SIG-M5 treated with dmso at 0.1 percent for 504 hours (cell line): ENCODE results near the gene BCL11B.

Experiments used
- DNase-seq: peaks from one replicate; lab custom pipeline; 2025; ENCODE audit not compliant: unreplicated experiment; lab: John Stamatoyannopoulos, UW

BCL11B gene

GRCh38 chr14:99123208-99123870 is 148.7 kb downstream of the BCL11B start:
- no peak for DNase-seq

- no peak for DNase-seq
These were observed 149.4 kb downstream of the BCL11B start for GRCh38 chr14:99122521-99123125.

- no peak for DNase-seq
These were observed 150.6 kb downstream of the BCL11B start for GRCh38 chr14:99121319-99121875.

- DNase-seq = no peak
These were observed 151.3 kb downstream of the BCL11B start for GRCh38 chr14:99120526-99121318.

- DNase-seq = no peak
These were observed 152.2 kb downstream of the BCL11B start for GRCh38 chr14:99119554-99120525.
